RWPE1 (cell line): Measurements from ENCODE around the gene RBCK1.
A peak's percentile ranks its signal among the peaks of the same experiment; 100 is the strongest.
"Not testable (repeated sequence)": the region's sequence is repeated elsewhere in the genome, so short reads cannot be mapped to it uniquely, and the experiment has no call there.

Experiments used
- CTCF ChIA-PET: fragments of 350-600 bp; sonication (Branson Sonifier 250); formaldehyde crosslinking; extraction: SDS; loops from one replicate; lab custom pipeline; 2021; lab: Yijun Ruan, JAX
- POLR2A ChIA-PET: fragments of 400-600 bp; formaldehyde crosslinking; extraction: SDS; loops from one replicate; lab custom pipeline; 2020; ENCODE audit warnings: antibody characterized with exemption; ENCODE audit not compliant: low non-redundant PET; lab: Yijun Ruan, JAX
- DNase-seq: peaks from one replicate; pipeline ENCODE4 v3.0.0; 2012; ENCODE audit warnings: low spot score
- H3K27ac ChIP-seq: fragments of 450-650 bp; 2 replicates; pipeline ENCODE4 v1.5.1; 2017
- CTCF ChIP-seq: fragments of 450-650 bp; conservative IDR thresholded peaks from 2 replicates; pipeline ENCODE4 v1.5.1; 2017; ENCODE audit warnings: low read depth, mild to moderate bottlenecking

Gene RBCK1

GRCh38 chr20:370151-370600, 37.9 kb upstream of the RBCK1 start:
- ChIA-PET CTCF (interaction anchor here (0.6 kb wide), 1 partner anchor 21 kb away, joined by 3 read pairs; no protein-coding TSS in a partner anchor), POLR2A (interaction anchor here (3.6 kb wide), 1 partner anchor 10 kb away, joined by 24 read pairs; the partner anchor contains the start of gene TRIB3)
- H3K27ac ChIP-seq = peak overlapping the region; percentile 65

GRCh38 chr20:370977-371754, 36.9 kb upstream of the RBCK1 start:
- POLR2A ChIA-PET = interaction anchor here (1.4 to 3.6 kb wide), 4 partner anchors 9 to 14 kb away, joined by 4 to 24 read pairs (median 6); partner anchors contain the start of gene TRIB3

More at GRCh38 chr20:370151-370600, 37.9 kb upstream of the RBCK1 start:
- DNase-seq = no peak
- TF ChIP-seq CTCF = no peak

GRCh38 chr20:371755-372542, 36.1 kb upstream of the RBCK1 start:
- TF ChIP-seq CTCF = no peak
- CTCF ChIA-PET = interaction anchor here (0.5 to 1.9 kb wide), 5 partner anchors 9 to 43 kb away, joined by 3 to 10 read pairs (median 3); no protein-coding TSS in a partner anchor
- peak overlapping the region; percentile 94 for H3K27ac ChIP-seq
- POLR2A ChIA-PET = interaction anchor here (0.8 to 3.6 kb wide), 6 partner anchors 8 to 36 kb away, joined by 3 to 24 read pairs (median 4); partner anchors contain the start of gene TRIB3
- DNase-seq = peak; percentile 80

More at GRCh38 chr20:370977-371754, 36.9 kb upstream of the RBCK1 start:
- CTCF ChIA-PET = interaction anchor here (0.5 to 1.9 kb wide), 3 partner anchors 8 to 44 kb away, joined by 3 to 10 read pairs (median 3); no protein-coding TSS in a partner anchor
- H3K27ac ChIP-seq = peak overlapping the region; percentile 94
- DNase-seq = no peak
- no peak for TF ChIP-seq CTCF

- CTCF ChIA-PET = interaction anchor here (0.6 to 1.9 kb wide), 3 partner anchors 10 to 29 kb away, joined by 3 to 10 read pairs (median 5); no protein-coding TSS in a partner anchor
- peak overlapping the region; percentile 94 for H3K27ac ChIP-seq
- not testable (repeated sequence) for DNase-seq
Observed at GRCh38 chr20:372543-373082, 35.5 kb upstream of the RBCK1 start.

GRCh38 chr20:373171-373890, 34.8 kb upstream of the RBCK1 start:
- DNase-seq = peak; percentile 71
- ChIA-PET CTCF (no interaction called here), POLR2A (interaction anchor here (1.4 kb wide), 1 partner anchor 34 kb away, joined by 4 read pairs; no protein-coding TSS in a partner anchor)
- peak overlapping the region; percentile 94 for H3K27ac ChIP-seq
- no peak for TF ChIP-seq CTCF

More at GRCh38 chr20:372543-373082, 35.5 kb upstream of the RBCK1 start:
- POLR2A ChIA-PET = interaction anchor here (0.8 to 3.6 kb wide), 5 partner anchors 8 to 35 kb away, joined by 3 to 24 read pairs (median 4); partner anchors contain the start of gene TRIB3
